Activated T-cell treated with anti-CD3 and anti-CD28 coated beads, Interleukin-2, amount 50 U/mL, for 1 hour (primary cell): ENCODE data around the gene DHRS7C.
"Not testable (repeated sequence)": the region's sequence is repeated elsewhere in the genome, so short reads cannot be mapped to it uniquely, and the experiment has no call there.

Experiments used
- DNase-seq: peaks from one replicate; pipeline ENCODE4 v3.0.0-alpha.2; 2020

DHRS7C gene

GRCh38 chr17:9809409-9809808 is 18.0 kb upstream of the DHRS7C start:
- no peak for DNase-seq

- no peak for DNase-seq
Measured at GRCh38 chr17:9806699-9807098, 15.3 kb upstream of the DHRS7C start.

- no peak for DNase-seq
Measured at GRCh38 chr17:9805769-9806168, 14.4 kb upstream of the DHRS7C start.

- DNase-seq, result no peak
Measured at GRCh38 chr17:9802697-9803096, 11.3 kb upstream of the DHRS7C start.

GRCh38 chr17:9802294-9802693 is 10.9 kb upstream of the DHRS7C start:
- no peak for DNase-seq

- no peak for DNase-seq
Measured at GRCh38 chr17:9801505-9801904, 10.1 kb upstream of the DHRS7C start.

- no peak for DNase-seq
Measured at GRCh38 chr17:9798724-9799123, 7.3 kb upstream of the DHRS7C start.

- DNase-seq, result no peak
Measured at GRCh38 chr17:9798008-9798407, 6.6 kb upstream of the DHRS7C start.

- DNase-seq, result no peak
Measured at GRCh38 chr17:9792181-9792840, 919 bp upstream of the DHRS7C start.

- DNase-seq, result no peak
Measured at GRCh38 chr17:9790316-9790715, 1.1 kb downstream of the DHRS7C start.

- DNase-seq, result no peak
Measured at GRCh38 chr17:9788601-9789000, 2.8 kb downstream of the DHRS7C start.

GRCh38 chr17:9784544-9784943 is 6.8 kb downstream of the DHRS7C start:
- no peak for DNase-seq

- not testable (repeated sequence) for DNase-seq
Measured at GRCh38 chr17:9783465-9783864, 7.9 kb downstream of the DHRS7C start.

- no peak for DNase-seq
Measured at GRCh38 chr17:9783050-9783449, 8.3 kb downstream of the DHRS7C start.

- DNase-seq, result no peak
Measured at GRCh38 chr17:9780552-9780951, 10.8 kb downstream of the DHRS7C start.

- DNase-seq, result no peak
Measured at GRCh38 chr17:9776911-9777310, 14.5 kb downstream of the DHRS7C start.

GRCh38 chr17:9772658-9773057 is 18.7 kb downstream of the DHRS7C start:
- no peak for DNase-seq

- DNase-seq, result no peak
Measured at GRCh38 chr17:9771465-9771864, 19.9 kb downstream of the DHRS7C start.

- no peak for DNase-seq
Measured at GRCh38 chr17:9769036-9769695, 22.2 kb downstream of the DHRS7C start.

- no peak for DNase-seq
Measured at GRCh38 chr17:9768381-9768934, 22.9 kb downstream of the DHRS7C start.

GRCh38 chr17:9767432-9767991 is 23.9 kb downstream of the DHRS7C start:
- DNase-seq, result no peak

- no peak for DNase-seq
Measured at GRCh38 chr17:9766970-9767369, 24.4 kb downstream of the DHRS7C start.

GRCh38 chr17:9765322-9765721 is 26.1 kb downstream of the DHRS7C start:
- no peak for DNase-seq

- DNase-seq, result no peak
Measured at GRCh38 chr17:9763643-9764042, 27.7 kb downstream of the DHRS7C start.
